ENCODE data around the gene ALDH3A1. TPM values are rescaled to one million over a fixed set of nuclear protein-coding genes. Genes with fewer than 3 reads are reported as not detected.

Gene ALDH3A1
- total and polyA plus RNA-seq, 4 donors, result 1.5 to 44.2 (median 13.6) TPM

GRCh38 chr17:19708431-19709175 lies 39.5 kb downstream of the ALDH3A1 start:
- no peak for ATAC-seq (ENCODE audit: insufficient read depth, low FRiP score)
- H3K27me3 ChIP-seq (ENCODE audit: control insufficient read depth in 3 of 3, insufficient read depth in 3 of 3, low read length in 2 of 3), result no peaks in the 10 kb centered on the region
- WGBS, 2 donors, result 90 to 96% methylated on average over 6 of the region's 6 CpGs
- TF ChIP-seq CTCF (IDR thresholded peaks at IDR 0.05; ENCODE audit: control extremely low read depth, extremely low read depth), result no peak
- H3K4me1 ChIP-seq (ENCODE audit: control insufficient read depth in 5 of 5, insufficient read depth in 5 of 5, low read length in 5 of 5), result peaks cover 0 to 14% (median 4%) of the 10 kb centered on the region in 5 donors
- H3K36me3 ChIP-seq (ENCODE audit: control insufficient read depth in 4 of 4, insufficient read depth in 4 of 4, low read length in 4 of 4), result no peaks in the 10 kb centered on the region
- no peaks in the 10 kb centered on the region for H3K9me3 ChIP-seq (ENCODE audit: control insufficient read depth in 4 of 4, insufficient read depth in 3 of 4, low read length in 3 of 4)
- H3K4me3 ChIP-seq, result no peak overlapping the region
- H3K27ac ChIP-seq (ENCODE audit: low read depth in 1 of 2, low read length in 1 of 2), result no peak overlapping the region
- H3K9ac ChIP-seq (ENCODE audit: insufficient read depth in 1 of 2, low read length in 2 of 2), result no peak overlapping the region
- no peak for DNase-seq

- no peaks in the 10 kb centered on the region for H3K9me3 ChIP-seq (ENCODE audit: control insufficient read depth in 4 of 4, insufficient read depth in 3 of 4, low read length in 3 of 4)
- no peak for DNase-seq
- no peaks in the 10 kb centered on the region for H3K36me3 ChIP-seq (ENCODE audit: control insufficient read depth in 4 of 4, insufficient read depth in 4 of 4, low read length in 4 of 4)
- no peak for TF ChIP-seq CTCF (IDR thresholded peaks at IDR 0.05; ENCODE audit: control extremely low read depth, extremely low read depth)
- H3K4me1 ChIP-seq (ENCODE audit: control insufficient read depth in 5 of 5, insufficient read depth in 5 of 5, low read length in 5 of 5), result peaks cover 2 to 16% (median 6%) of the 10 kb centered on the region in 5 donors
- H3K9ac ChIP-seq (ENCODE audit: insufficient read depth in 1 of 2, low read length in 2 of 2), result no peak overlapping the region
- H3K27ac ChIP-seq (ENCODE audit: low read depth in 1 of 2, low read length in 1 of 2), result no peak overlapping the region
- WGBS, 2 donors, result 81 to 91% methylated on average over 11 of the region's 11 CpGs
- no peak overlapping the region for H3K4me3 ChIP-seq
- ATAC-seq (ENCODE audit: insufficient read depth, low FRiP score), result no peak
- H3K27me3 ChIP-seq (ENCODE audit: control insufficient read depth in 3 of 3, insufficient read depth in 3 of 3, low read length in 2 of 3), result no peaks in the 10 kb centered on the region
Observed at GRCh38 chr17:19707728-19708221, 40.3 kb downstream of the ALDH3A1 start.

- no peak for TF ChIP-seq CTCF (IDR thresholded peaks at IDR 0.05; ENCODE audit: control extremely low read depth, extremely low read depth)
- Histone ChIP-seq H3K9me3 (ENCODE audit: control insufficient read depth in 4 of 4, insufficient read depth in 3 of 4, low read length in 3 of 4) (no peaks in the 10 kb centered on the region), H3K36me3 (ENCODE audit: control insufficient read depth in 4 of 4, insufficient read depth in 4 of 4, low read length in 4 of 4) (no peaks in the 10 kb centered on the region), H3K27ac (ENCODE audit: low read depth in 1 of 2, low read length in 1 of 2) (no peak overlapping the region), H3K9ac (ENCODE audit: insufficient read depth in 1 of 2, low read length in 2 of 2) (no peak overlapping the region), H3K27me3 (ENCODE audit: control insufficient read depth in 3 of 3, insufficient read depth in 3 of 3, low read length in 2 of 3) (no peaks in the 10 kb centered on the region), H3K4me1 (ENCODE audit: control insufficient read depth in 5 of 5, insufficient read depth in 5 of 5, low read length in 5 of 5) (peaks cover 2 to 16% (median 6%) of the 10 kb centered on the region in 5 donors), H3K4me3 (no peak overlapping the region)
- WGBS, 2 donors, result 74 to 80% methylated on average over 12 of the region's 12 CpGs
- DNase-seq, result no peak
- no peak for ATAC-seq (ENCODE audit: insufficient read depth, low FRiP score)
Observed at GRCh38 chr17:19706791-19707727, 41.0 kb downstream of the ALDH3A1 start.

All from lung (tissue), 12 donors.